ENCODE measurements around the gene KIF26B.

KIF26B gene

GRCh38 chr1:245133995-245134715 is 20.6 kb upstream of the KIF26B start:
- DNase-seq, result no peak

GRCh38 chr1:245142171-245142798 is 12.5 kb upstream of the KIF26B start:
- no peak for DNase-seq

GRCh38 chr1:245142976-245143375 is 11.8 kb upstream of the KIF26B start:
- DNase-seq, result no peak

- no peak for DNase-seq
These were observed 10.9 kb upstream of the KIF26B start for GRCh38 chr1:245143849-245144248.

- DNase-seq, result no peak
These were observed 6.7 kb upstream of the KIF26B start for GRCh38 chr1:245148069-245148468.

- DNase-seq, result no peak
These were observed 5.9 kb upstream of the KIF26B start for GRCh38 chr1:245148861-245149260.

GRCh38 chr1:245153081-245153551 is 1.7 kb upstream of the KIF26B start:
- DNase-seq, result peak; percentile 51

- DNase-seq, result no peak
These were observed 995 bp upstream of the KIF26B start for GRCh38 chr1:245153552-245154428.

- DNase-seq, result no peak
These were observed 671 bp downstream of the KIF26B start for GRCh38 chr1:245155272-245156040.

- DNase-seq, result peak; percentile 57
These were observed 1.4 kb downstream of the KIF26B start for GRCh38 chr1:245156041-245156735.

- no peak for DNase-seq
These were observed 2.1 kb downstream of the KIF26B start for GRCh38 chr1:245156736-245157505.

- no peak for DNase-seq
These were observed 4.1 kb downstream of the KIF26B start for GRCh38 chr1:245158913-245159312.

- no peak for DNase-seq
These were observed 5.5 kb downstream of the KIF26B start for GRCh38 chr1:245160288-245160687.

- no peak for DNase-seq
These were observed 6.1 kb downstream of the KIF26B start for GRCh38 chr1:245160741-245161400.

GRCh38 chr1:245161866-245162265 is 7.1 kb downstream of the KIF26B start:
- no peak for DNase-seq

- DNase-seq, result no peak
These were observed 11.7 kb downstream of the KIF26B start for GRCh38 chr1:245166471-245166885.

GRCh38 chr1:245168086-245168485 is 13.3 kb downstream of the KIF26B start:
- no peak for DNase-seq

GRCh38 chr1:245168906-245169305 is 14.1 kb downstream of the KIF26B start:
- no peak for DNase-seq

GRCh38 chr1:245169376-245169775 is 14.6 kb downstream of the KIF26B start:
- no peak for DNase-seq

- no peak for DNase-seq
These were observed 17.2 kb downstream of the KIF26B start for GRCh38 chr1:245172026-245172425.

GRCh38 chr1:245172829-245173228 is 18.0 kb downstream of the KIF26B start:
- DNase-seq, result no peak
